Stimulated activated naive CD8-positive, alpha-beta T cell treated with anti-CD3 and anti-CD28 coated beads, Interleukin-15, Interleukin-2, amounts not matched to agents 100 ng/mL and 50 ng/mL, for 24 hours (primary cell): ENCODE data around the gene CETN2.
"Not testable (repeated sequence)": the region's sequence is repeated elsewhere in the genome, so short reads cannot be mapped to it uniquely, and the experiment has no call there.

ENCODE experiments used
- H3K27ac Mint-ChIP-seq: one replicate; pipeline ENCODE4 v1.8.0; 2021; ENCODE audit warnings: mild to moderate bottlenecking, mixed read lengths
- H3K27me3 Mint-ChIP-seq: one replicate; pipeline ENCODE4 v1.8.0; 2021; ENCODE audit warnings: mixed read lengths
- H3K36me3 Mint-ChIP-seq: one replicate; pipeline ENCODE4 v1.8.0; 2021; ENCODE audit warnings: low read depth, mixed read lengths
- H3K4me1 Mint-ChIP-seq: one replicate; pipeline ENCODE4 v1.8.0; 2021; ENCODE audit warnings: low read depth, mixed read lengths
- H3K4me3 Mint-ChIP-seq: one replicate; pipeline ENCODE4 v1.8.0; 2021; ENCODE audit warnings: mild to moderate bottlenecking, mixed read lengths
- H3K9me3 Mint-ChIP-seq: one replicate; pipeline ENCODE4 v1.8.0; 2021; ENCODE audit warnings: mixed read lengths

CETN2 gene

DNA sequence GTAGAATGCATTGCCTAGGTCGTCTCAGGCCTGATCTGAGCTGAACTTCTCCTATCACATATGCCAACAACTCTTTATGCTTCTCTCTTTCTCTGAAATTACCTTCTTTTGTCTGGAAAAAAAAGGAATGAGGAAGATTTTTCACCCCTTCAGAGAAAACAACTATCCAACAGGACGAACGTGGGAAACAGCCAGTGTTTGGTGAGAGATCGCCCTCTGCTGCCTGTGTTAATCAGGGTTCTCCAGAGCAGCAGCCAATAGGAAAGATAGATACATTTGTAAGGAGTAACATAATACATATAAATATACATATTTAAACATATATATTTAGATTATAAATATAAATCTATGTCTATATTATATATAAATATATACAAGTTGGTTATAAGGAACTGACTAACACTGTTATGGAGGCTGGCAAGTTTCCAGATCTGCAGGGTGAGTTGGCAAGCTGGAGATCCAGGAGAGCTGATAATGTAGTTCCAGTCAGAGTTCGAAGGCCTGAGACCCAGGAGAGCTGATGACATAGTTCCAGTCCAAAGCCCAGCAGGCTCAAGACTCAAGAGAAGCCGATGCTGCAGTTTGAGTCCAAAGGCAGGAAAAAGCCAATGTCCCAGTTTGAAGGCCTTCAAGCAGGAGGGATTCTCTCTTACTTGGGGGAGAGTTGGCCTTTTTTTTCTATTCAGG lies 13.3 kb downstream of the CETN2 start:
- no peaks in the 10 kb centered on the region for H3K4me1 Mint-ChIP-seq
- no peaks in the 10 kb centered on the region for H3K9me3 Mint-ChIP-seq
- no peaks in the 10 kb centered on the region for H3K36me3 Mint-ChIP-seq
- H3K4me3 Mint-ChIP-seq: no peak overlapping the region
- no peak overlapping the region for H3K27ac Mint-ChIP-seq
- peaks cover 7% of the 10 kb centered on the region for H3K27me3 Mint-ChIP-seq

DNA sequence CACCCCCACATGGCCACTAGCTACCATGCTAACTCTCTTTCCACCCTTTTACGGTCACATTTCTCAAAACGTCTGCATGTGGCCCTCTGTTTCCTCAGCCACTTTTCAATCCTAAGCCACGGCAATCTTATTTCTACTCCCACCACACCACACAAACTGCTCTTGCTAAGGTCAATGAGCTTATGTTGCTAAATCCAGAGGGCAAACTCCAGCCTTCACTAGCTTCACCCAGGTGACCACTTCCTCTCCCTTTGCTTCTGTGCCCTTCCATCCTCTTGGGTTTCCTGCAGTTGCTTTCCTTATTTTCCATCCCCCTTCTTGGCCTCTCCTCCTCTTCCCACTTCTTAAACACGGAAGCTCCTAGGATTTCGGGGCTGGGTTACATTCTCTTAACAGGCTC lies 16.5 kb downstream of the CETN2 start:
- H3K4me1 Mint-ChIP-seq: no peaks in the 10 kb centered on the region
- H3K27me3 Mint-ChIP-seq: no peaks in the 10 kb centered on the region
- H3K4me3 Mint-ChIP-seq: no peak overlapping the region
- H3K36me3 Mint-ChIP-seq: no peaks in the 10 kb centered on the region
- H3K27ac Mint-ChIP-seq: no peak overlapping the region
- H3K9me3 Mint-ChIP-seq: no peaks in the 10 kb centered on the region

DNA sequence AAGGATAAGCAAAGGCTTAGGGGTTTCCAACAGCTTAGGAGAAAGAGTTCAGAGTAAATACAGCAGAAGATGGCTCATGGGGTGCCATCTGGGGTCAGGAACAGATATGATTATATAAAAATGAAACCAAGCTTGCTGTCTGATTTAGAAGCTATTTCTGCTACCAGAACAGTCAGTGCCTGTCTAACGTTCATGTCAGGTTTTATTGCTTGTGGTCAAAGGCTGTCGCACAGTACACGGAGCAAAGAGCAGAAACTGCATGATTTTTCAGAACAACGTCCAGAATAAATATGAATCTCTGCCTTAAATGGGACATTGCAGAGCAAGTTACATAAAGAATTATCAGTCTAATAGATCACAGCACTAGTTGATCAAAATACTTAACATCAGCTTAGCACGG lies 17.4 kb downstream of the CETN2 start:
- no peak overlapping the region for H3K4me3 Mint-ChIP-seq
- no peaks in the 10 kb centered on the region for H3K36me3 Mint-ChIP-seq

DNA sequence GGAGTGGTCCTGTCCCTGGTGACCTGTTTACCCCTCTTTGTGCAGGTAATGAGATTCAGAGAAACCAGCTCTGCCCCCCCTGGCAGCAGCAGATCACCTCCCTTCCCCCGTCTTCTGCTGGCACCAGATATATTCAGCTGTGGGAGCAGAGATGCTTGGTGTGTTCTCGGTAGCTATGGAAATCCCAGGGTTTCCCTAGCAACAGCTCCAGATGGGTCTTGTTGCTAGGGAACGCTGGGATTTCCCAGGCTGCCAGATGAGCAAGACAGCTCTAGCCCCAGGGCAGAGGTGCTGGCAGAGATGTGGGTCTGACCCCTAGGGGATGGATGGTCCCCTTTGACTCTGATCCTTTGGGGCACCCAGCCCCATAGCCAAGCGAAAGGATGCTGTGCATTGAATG lies 20.2 kb downstream of the CETN2 start:
- H3K36me3 Mint-ChIP-seq: no peaks in the 10 kb centered on the region
- H3K27ac Mint-ChIP-seq: no peak overlapping the region
- H3K4me1 Mint-ChIP-seq: peaks cover 5% of the 10 kb centered on the region
- no peak overlapping the region for H3K4me3 Mint-ChIP-seq
- H3K9me3 Mint-ChIP-seq: no peaks in the 10 kb centered on the region
- peaks cover 6% of the 10 kb centered on the region for H3K27me3 Mint-ChIP-seq

More for the DNA sequence above, 17.4 kb downstream of the CETN2 start:
- no peak overlapping the region for H3K27ac Mint-ChIP-seq
- H3K4me1 Mint-ChIP-seq: no peaks in the 10 kb centered on the region
- H3K9me3 Mint-ChIP-seq: no peaks in the 10 kb centered on the region
- H3K27me3 Mint-ChIP-seq: peaks cover 6% of the 10 kb centered on the region

DNA sequence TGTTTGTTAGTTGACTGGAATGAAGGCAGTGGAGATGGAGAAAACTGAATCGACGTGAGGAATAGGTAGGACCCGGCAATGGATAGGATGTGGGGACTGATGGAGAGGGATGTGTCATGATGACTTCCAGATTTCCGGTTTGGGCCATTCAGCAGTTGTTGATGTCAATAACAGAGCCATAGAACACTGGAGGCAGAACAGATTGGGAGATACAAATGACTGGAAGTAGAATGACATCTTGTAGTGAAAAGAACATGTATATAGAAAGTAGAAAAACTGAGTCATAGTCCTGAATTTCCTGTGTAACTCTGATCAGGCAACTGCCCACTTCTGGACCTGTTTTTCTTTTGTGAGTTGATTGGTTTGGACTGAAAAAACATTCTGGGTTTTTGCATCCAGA lies 24.5 kb downstream of the CETN2 start:
- Mint-ChIP-seq H3K36me3 (no peaks in the 10 kb centered on the region), H3K4me3 (no peak overlapping the region), H3K4me1 (peaks cover 5% of the 10 kb centered on the region), H3K27ac (no peak overlapping the region), H3K9me3 (no peaks in the 10 kb centered on the region), H3K27me3 (peaks cover 12% of the 10 kb centered on the region)

DNA sequence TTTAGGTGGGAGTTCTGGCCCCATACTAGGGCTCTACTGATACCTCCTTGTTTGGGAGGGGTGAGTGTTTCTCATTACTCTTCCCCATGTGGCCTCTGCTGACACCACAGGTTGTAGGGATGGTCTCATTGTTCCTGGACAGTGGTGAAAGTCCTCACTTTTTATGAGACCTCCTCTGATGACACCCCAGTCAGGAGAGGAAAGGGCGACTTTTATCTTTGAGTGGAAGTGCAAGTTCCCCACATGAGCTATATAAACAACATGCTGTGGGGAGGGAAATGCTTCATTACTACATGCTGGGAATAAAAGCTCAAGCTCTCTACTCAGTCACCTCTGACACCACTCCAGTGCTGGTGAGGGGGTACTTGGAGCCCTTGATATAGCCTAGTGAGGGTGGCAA lies 31.6 kb downstream of the CETN2 start:
- Mint-ChIP-seq H3K36me3 (no peaks in the 10 kb centered on the region), H3K27ac (no peak overlapping the region), H3K4me1 (no peaks in the 10 kb centered on the region), H3K9me3 (no peaks in the 10 kb centered on the region), H3K4me3 (no peak overlapping the region), H3K27me3 (peaks cover 11% of the 10 kb centered on the region)

DNA sequence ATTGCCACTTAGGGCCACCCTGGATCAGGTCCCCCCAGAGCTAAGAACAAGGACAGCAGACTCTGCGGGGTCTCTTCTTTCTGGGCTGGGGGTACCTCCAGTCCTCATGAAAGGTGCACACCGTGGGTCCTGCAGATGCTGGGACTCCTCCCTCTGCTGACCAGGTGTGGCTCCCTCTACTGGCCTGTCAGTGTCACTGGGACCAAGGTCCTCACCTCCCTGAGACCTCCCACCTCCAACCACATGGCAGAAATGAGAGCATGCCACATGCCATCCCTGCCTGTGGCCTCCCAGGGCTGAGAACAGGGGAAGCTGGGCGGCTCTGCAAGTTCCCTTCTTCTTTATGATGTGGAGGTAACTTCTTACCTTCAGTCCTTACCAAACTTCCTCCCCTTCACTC lies 43.5 kb downstream of the CETN2 start:
- H3K4me3 Mint-ChIP-seq, H3K9me3 Mint-ChIP-seq, H3K36me3 Mint-ChIP-seq, H3K27ac Mint-ChIP-seq, H3K27me3 Mint-ChIP-seq, H3K4me1 Mint-ChIP-seq: not testable (repeated sequence)
